Lower leg skin (tissue), 4 donors: ENCODE measurements around the gene CENPU. TPM values are rescaled to one million over a fixed set of nuclear protein-coding genes. Genes with fewer than 3 reads are reported as not detected.

ENCODE experiments used
- DNase-seq, 2 donors: peaks; one replicate each; pipeline ENCODE4 v3.0.0-alpha.2; 2019; ENCODE audit warnings: low spot score in 2 of 2
- H3K4me3 ChIP-seq: fragments of 200-600 bp; sonication (generic); 2 replicates; pipeline ENCODE4 v1.5.1; 2017; ENCODE audit warnings: mild to moderate bottlenecking, low read depth; ENCODE audit not compliant: poor library complexity, severe bottlenecking
- CTCF ChIP-seq, 3 donors: fragments of 450-650 bp; IDR thresholded peaks; one replicate each; pipeline ENCODE4 v1.5.1; 2016; ENCODE audit warnings: antibody characterized with exemption in 3 of 3, mild to moderate bottlenecking in 3 of 3, moderate library complexity in 2 of 3
- POLR2A ChIP-seq, 2 donors: fragments of 450-650 bp; IDR thresholded peaks; one replicate each; pipeline ENCODE4 v1.6.1; 2016 to 2017; ENCODE audit warnings: antibody characterized with exemption in 2 of 2, mild to moderate bottlenecking in 1 of 2, moderate library complexity in 1 of 2
- WGBS, 2 donors: methylation state at CpG; one replicate each; pipeline ENCODE4 v1.1.5; 2018; 5-methylcytosine and 5-hydroxymethylcytosine counted together
- intact Hi-C: fragments of 100-400 bp; cut with DNase I; formaldehyde crosslinking; loops from one replicate; pipeline ENCODE4 v1.15.0; 2023; ENCODE audit warnings: low total_unique reads
- total RNA-seq, 4 donors: library from RNA; depleted of rRNA; stranded (reverse); fragments of >200 nt; gene quantifications; one replicate each; pipeline ENCODE4 v1.1.0, GENCODE V29; 2016

The CENPU gene
- total RNA-seq, 4 donors from 2014 or later = 9.2 to 14.8 (median 12.3) TPM

GRCh38 chr4:184775854-184776555 lies 42.1 kb upstream of the CENPU start:
- H3K4me3 ChIP-seq = no peak overlapping the region
- 58 to 63% methylated on average over 13 of the region's 13 CpGs for WGBS, 2 donors
- no peak for DNase-seq
- no peak for TF ChIP-seq CTCF (IDR thresholded peaks at IDR 0.05)
- intact Hi-C loops = no loop called here

- no peak overlapping the region for H3K4me3 ChIP-seq
- WGBS, 2 donors = 92 to 93% methylated on average over 7 of the region's 7 CpGs
- DNase-seq = no peak
- intact Hi-C loops = no loop called here
- TF ChIP-seq POLR2A (IDR thresholded peaks at IDR 0.05) = no peak
- no peak for TF ChIP-seq CTCF (IDR thresholded peaks at IDR 0.05)
Measured at GRCh38 chr4:184774152-184774551, 40.3 kb upstream of the CENPU start.

- H3K4me3 ChIP-seq = no peak overlapping the region
- no peak for DNase-seq
- intact Hi-C loops = no loop called here
- no peak for TF ChIP-seq CTCF (IDR thresholded peaks at IDR 0.05)
- TF ChIP-seq POLR2A (IDR thresholded peaks at IDR 0.05) = no peak
- WGBS, 2 donors = 87 to 93% methylated on average over 1 of the region's 1 CpG
Measured at GRCh38 chr4:184771416-184771815, 37.5 kb upstream of the CENPU start.

- TF ChIP-seq POLR2A (IDR thresholded peaks at IDR 0.05) (no peak), CTCF (IDR thresholded peaks at IDR 0.05) (no peak)
- WGBS, 2 donors = 89 to 90% methylated on average over 7 of the region's 7 CpGs
- H3K4me3 ChIP-seq = no peak overlapping the region
- no peak for DNase-seq
- intact Hi-C loops = no loop called here
Measured at GRCh38 chr4:184769141-184769765, 35.4 kb upstream of the CENPU start.

GRCh38 chr4:184768296-184768695 lies 34.4 kb upstream of the CENPU start:
- WGBS, 2 donors = 90% methylated on average over 5 of the region's 5 CpGs
- intact Hi-C loops = no loop called here
- no peak for DNase-seq
- no peak overlapping the region for H3K4me3 ChIP-seq
- TF ChIP-seq CTCF (IDR thresholded peaks at IDR 0.05) = no peak
- TF ChIP-seq POLR2A (IDR thresholded peaks at IDR 0.05) = no peak
